SJSA1 (cell line): ENCODE results near the gene ADAMTS15. TPM values are rescaled to one million over a fixed set of nuclear protein-coding genes. Genes with fewer than 3 reads are reported as not detected.

Source experiments
- DNase-seq, 2 experiments: peaks; one replicate each; pipeline ENCODE4 v3.0.0-alpha.2; 2015 to 2020; ENCODE audit warnings: low spot score in 2 of 2, low read depth in 1 of 2
- H3K27ac ChIP-seq: fragments of 250-450 bp; sonication (Bioruptor Pico); 2 replicates; pipeline ENCODE4 v1.5.1; 2020; ENCODE audit warnings: mild to moderate bottlenecking, moderate library complexity
- H3K27me3 ChIP-seq: fragments of 250-450 bp; sonication (Bioruptor Pico); replicated peaks from 2 replicates; pipeline ENCODE4 v1.5.1; 2020; ENCODE audit warnings: mild to moderate bottlenecking, moderate library complexity
- H3K36me3 ChIP-seq: fragments of 250-450 bp; sonication (Bioruptor Pico); 2 replicates; pipeline ENCODE4 v1.5.1; 2020; ENCODE audit warnings: mild to moderate bottlenecking
- H3K4me1 ChIP-seq: fragments of 250-450 bp; sonication (Bioruptor Pico); replicated peaks from 2 replicates; pipeline ENCODE4 v1.6.1; 2021; ENCODE audit warnings: mild to moderate bottlenecking
- H3K4me3 ChIP-seq: fragments of 250-450 bp; sonication (Bioruptor Pico); 2 replicates; pipeline ENCODE4 v1.5.1; 2020; ENCODE audit warnings: mild to moderate bottlenecking
- H3K9me3 ChIP-seq: fragments of 250-450 bp; sonication (Bioruptor Pico); replicated peaks from 2 replicates; pipeline ENCODE4 v1.5.1; 2020; ENCODE audit warnings: mild to moderate bottlenecking
- total RNA-seq: library from RNA; depleted of rRNA; stranded (reverse); fragments of >200 nt; shearing (Covaris generic); gene quantifications from 2 replicates; pipeline ENCODE4 v1.2.3, GENCODE V29; 2014; rRNA removed

The ADAMTS15 gene
- total RNA-seq, 1 experiment from 2014 or later = 1.2 TPM

DNA sequence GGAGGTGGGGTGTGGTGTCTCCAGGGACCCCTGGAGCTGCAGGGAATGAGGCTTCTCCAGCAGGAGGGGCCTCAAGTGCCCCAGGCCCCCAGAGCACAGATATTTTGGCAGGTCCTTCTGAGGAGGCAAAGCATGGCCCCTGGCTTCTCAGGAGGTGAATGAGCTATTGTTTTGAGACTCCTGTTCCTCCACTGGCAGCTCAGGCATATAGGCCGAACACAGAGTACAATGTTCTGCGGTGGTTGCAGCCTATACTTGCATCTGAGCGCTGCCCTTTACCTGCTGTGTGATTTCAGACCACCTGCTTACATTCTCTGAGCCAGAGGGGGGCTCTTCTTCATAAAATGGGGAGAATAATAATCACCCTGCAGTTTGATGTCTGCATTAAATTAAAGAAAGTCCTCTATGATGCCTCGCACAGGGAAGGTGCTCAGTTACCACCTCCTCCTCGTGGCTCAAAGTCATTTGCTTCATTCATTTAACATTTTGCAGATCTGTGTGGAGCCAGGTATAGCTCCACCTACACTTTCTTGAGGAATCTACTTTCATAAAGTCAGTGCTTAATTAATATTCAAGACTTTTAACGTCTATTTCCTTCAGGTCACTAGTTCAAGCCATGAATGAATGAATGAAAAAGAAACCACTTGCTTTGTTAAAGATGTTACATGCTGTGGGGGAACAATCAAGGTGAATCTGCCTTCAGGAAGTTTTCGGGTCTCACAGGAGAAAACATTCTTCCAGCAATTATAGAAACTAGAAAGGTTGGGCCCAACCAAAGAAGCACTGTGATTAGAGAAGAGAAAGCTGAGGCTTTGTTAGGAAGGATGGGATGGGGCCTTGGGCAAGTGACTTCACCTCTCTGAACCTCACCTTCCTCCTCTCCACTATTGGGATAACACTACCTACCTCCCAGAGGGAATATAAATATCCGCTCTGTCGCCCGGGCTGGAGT, 68.4 kb downstream of the ADAMTS15 start:
- H3K27ac ChIP-seq = no peak overlapping the region
- H3K4me1 ChIP-seq = peaks cover 13% of the 10 kb centered on the region
- no peaks in the 10 kb centered on the region for H3K9me3 ChIP-seq
- H3K27me3 ChIP-seq = no peaks in the 10 kb centered on the region
- no peak overlapping the region for H3K4me3 ChIP-seq
- H3K36me3 ChIP-seq = no peaks in the 10 kb centered on the region
- DNase-seq = no peak

DNA sequence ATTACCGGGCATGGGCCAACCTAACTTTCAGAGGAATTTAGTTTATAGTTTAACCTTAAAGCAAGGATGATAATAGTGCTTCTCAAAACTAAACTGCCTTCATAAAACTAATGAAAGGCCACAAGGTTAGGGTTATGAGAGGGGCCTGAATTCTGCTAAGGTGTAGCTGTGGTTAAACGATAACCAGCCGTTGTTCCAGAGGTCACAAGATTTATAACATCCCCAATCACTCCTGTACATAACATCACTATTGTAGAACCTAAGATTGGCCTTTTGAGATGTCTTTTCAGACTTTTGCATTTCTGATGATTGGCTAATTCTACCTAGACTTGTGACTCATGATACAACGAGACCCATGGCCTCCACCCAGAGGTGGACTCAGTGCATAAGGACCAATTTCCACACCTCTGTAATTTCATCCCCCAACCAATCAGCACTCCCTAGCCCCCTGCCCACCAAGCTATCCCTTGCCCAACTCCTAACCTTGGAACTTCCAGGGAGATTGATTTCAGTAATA, 69.8 kb downstream of the ADAMTS15 start:
- no peaks in the 10 kb centered on the region for H3K9me3 ChIP-seq
- no peak overlapping the region for H3K4me3 ChIP-seq
- H3K36me3 ChIP-seq = no peaks in the 10 kb centered on the region
- no peak overlapping the region for H3K27ac ChIP-seq
- no peaks in the 10 kb centered on the region for H3K27me3 ChIP-seq
- DNase-seq = no peak
- H3K4me1 ChIP-seq = peaks cover 27% of the 10 kb centered on the region

DNA sequence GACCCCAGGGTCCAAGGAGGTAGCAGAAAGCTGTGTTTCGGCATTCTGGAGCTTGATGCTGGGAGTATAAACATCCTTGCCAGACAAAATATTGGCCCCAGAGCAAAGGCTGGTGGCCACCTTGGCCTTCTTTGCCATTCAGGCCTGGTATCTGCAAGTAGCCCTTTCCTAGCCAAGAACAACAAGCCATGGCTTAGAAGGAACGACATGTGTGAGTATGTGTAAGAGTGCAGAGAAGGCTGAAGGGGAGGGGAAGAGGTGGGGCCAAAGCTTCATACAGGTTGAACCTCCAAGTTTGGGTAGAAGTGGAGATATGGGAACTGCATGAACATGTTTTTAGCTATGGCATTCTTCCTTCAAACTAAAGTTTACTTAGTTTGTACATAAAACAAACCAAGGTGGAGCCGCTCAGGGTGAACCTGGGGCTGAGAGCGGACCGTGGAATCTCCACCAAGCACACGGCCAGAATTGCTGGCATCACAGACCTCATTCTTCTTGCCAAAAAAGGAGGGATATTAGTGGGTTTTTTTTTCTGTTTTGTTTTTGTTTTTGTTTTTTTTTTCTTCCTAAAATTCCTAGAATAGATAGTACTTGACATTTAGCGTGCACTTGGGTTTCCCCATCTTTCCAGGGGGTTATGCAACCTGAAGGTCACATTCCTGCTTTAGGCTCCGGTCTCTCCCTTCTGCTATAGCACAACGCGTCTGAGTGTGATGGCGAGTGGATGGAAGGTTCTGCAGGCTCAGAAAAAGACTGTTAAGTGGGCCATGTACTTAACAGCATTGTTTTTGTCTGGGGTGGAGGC, 70.9 kb downstream of the ADAMTS15 start:
- no peak overlapping the region for H3K4me3 ChIP-seq
- H3K9me3 ChIP-seq = no peaks in the 10 kb centered on the region
- no peak overlapping the region for H3K27ac ChIP-seq
- no peaks in the 10 kb centered on the region for H3K36me3 ChIP-seq
- no peak for DNase-seq
- H3K27me3 ChIP-seq = no peaks in the 10 kb centered on the region
- peaks cover 36% of the 10 kb centered on the region for H3K4me1 ChIP-seq

DNA sequence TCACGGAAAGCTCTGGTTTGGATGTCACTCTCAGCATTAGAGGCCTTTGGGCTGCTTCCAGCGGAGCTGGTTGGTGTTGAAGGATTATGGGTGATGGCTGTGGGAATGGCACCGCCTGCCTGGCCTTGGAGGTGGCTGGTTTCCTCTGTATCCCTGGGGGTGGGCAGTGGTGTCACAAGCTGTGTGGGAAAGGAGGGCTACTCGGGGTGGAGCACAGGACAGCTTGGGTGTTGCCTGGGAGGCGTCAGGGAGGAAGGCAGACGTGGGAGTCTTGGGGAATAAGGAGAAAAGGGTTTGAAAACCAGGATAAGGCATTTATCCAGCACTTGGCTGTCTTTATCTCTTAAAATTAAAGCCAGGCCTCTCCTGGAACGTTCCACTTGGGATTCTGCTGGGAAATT, 71.8 kb downstream of the ADAMTS15 start:
- Histone ChIP-seq H3K27ac (peak overlapping the region; percentile 72), H3K9me3 (no peaks in the 10 kb centered on the region), H3K4me1 (peaks cover 36% of the 10 kb centered on the region), H3K4me3 (no peak overlapping the region), H3K27me3 (no peaks in the 10 kb centered on the region), H3K36me3 (no peaks in the 10 kb centered on the region)
- DNase-seq = peak; percentile 74 to 77

DNA sequence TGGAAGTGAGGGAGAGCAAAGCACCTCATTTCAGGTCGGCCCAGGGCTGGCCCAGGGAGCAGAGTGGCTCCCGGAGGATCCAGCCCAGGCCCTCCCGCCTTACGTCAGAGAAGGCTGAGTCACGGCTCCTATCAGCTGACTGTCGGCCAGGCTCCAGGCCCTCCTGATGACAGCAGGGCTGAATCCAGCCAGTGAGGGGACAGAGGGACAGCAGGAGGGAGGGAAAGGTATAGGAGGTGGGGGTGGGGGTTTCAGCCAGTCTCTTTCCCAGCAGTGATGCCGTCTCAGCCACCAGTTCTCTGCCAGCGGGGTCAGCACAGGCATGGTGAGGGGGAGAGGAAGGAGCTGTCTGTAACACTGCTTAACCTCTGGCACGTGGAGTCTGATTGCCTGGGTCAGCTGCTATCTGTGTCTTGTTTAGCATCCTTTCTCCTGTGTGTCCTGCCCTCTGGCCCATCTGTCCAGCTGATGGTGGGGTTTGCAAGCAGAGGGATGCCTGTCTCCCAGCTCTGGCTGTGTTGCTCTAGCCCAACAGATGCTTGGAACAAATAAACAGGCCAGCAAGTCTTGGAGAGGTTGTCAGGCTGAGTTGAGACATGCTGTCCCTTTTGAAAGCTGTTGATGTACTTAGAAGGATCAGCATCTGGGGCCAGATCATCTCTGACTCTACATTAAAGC, 74.0 kb downstream of the ADAMTS15 start:
- peak; percentile 64 to 84 for DNase-seq
- Histone ChIP-seq H3K4me1 (peaks cover 41% of the 10 kb centered on the region), H3K9me3 (no peaks in the 10 kb centered on the region), H3K27ac (peak overlapping the region; percentile 69), H3K36me3 (no peaks in the 10 kb centered on the region), H3K27me3 (no peaks in the 10 kb centered on the region), H3K4me3 (no peak overlapping the region)

DNA sequence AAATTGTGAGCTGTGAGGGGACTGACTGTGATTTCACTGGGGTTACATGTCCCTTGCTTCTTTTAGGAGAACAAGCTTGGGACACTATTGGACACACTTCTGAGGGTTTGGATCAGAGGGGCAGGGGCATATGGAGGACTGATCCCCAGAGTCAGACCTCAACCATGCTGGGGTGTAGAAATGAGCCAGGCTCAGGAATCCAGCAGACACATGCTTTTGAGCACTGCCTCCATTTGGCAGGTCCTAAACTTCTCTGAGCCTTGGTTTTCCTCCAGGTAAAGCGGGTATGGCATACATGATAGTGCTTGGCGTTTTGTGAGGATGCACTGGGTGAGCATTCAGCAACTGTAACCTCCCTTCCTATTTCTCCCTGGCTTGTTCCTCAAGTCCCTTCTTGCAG, 74.7 kb downstream of the ADAMTS15 start:
- DNase-seq = no peak

DNA sequence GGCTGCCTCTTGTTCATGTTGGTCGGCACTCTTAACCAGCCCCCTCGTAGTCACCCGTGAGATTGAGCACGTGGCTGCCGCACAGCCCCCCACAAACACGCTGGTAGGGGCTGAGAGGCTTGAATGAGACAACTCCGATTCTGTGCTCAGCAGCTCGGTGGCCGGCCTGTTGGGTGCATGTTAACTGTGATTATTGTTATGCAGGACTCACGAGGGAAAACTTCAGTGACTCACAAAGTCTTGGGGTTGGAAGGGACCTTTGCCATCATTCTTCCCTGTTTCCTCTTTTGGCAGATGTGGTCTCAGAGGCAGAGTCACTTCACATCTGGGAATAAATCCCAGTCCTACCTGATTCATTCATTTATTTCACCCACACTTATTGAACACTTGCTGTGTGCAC, 75.2 kb downstream of the ADAMTS15 start:
- Histone ChIP-seq H3K36me3 (no peaks in the 10 kb centered on the region), H3K9me3 (no peaks in the 10 kb centered on the region), H3K4me3 (no peak overlapping the region), H3K27ac (peak overlapping the region; percentile 69; the same call in 1 of the 2 replicates), H3K27me3 (no peaks in the 10 kb centered on the region), H3K4me1 (peaks cover 52% of the 10 kb centered on the region)
- DNase-seq = peak; percentile 53

More for the DNA sequence above, 74.7 kb downstream of the ADAMTS15 start:
- Histone ChIP-seq H3K27me3 (no peaks in the 10 kb centered on the region), H3K36me3 (no peaks in the 10 kb centered on the region), H3K9me3 (no peaks in the 10 kb centered on the region), H3K27ac (peak overlapping the region; percentile 69; the same call in 1 of the 2 replicates), H3K4me1 (peaks cover 48% of the 10 kb centered on the region), H3K4me3 (no peak overlapping the region)

DNA sequence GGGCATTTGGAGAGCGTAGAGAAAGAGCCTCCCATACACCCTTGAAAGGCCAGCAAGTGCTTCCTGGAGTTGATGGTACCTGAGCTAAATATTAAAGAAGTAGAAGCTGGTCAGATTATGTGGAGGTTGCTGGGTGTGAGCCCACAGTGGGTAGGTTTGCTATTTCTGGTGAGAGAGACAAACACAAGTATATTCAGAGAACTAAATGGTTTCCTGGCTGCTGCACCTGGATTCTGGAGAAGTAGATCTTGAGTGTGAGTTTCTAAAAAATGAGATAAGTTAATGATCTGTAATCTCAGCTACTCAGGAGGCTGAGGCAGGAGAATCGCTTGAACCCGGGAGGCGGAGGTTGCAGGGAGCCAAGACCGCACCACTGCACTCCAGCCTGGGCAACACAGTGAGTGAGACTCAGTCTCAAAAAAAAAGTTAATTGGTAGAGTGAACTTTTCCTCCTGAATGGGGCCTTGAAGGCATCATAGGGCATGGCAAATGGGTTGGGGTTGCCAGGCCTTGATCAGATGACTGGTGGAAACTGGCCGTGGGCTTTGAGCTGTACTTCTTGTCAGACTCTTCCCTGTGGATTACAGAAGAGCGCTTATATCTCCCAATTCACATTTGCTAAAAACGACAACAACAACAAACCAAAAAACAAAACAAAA, 75.8 kb downstream of the ADAMTS15 start:
- Histone ChIP-seq H3K9me3 (no peaks in the 10 kb centered on the region), H3K27ac (no peak overlapping the region), H3K4me3 (no peak overlapping the region), H3K36me3 (no peaks in the 10 kb centered on the region), H3K4me1 (peaks cover 59% of the 10 kb centered on the region), H3K27me3 (no peaks in the 10 kb centered on the region)
- no peak for DNase-seq

DNA sequence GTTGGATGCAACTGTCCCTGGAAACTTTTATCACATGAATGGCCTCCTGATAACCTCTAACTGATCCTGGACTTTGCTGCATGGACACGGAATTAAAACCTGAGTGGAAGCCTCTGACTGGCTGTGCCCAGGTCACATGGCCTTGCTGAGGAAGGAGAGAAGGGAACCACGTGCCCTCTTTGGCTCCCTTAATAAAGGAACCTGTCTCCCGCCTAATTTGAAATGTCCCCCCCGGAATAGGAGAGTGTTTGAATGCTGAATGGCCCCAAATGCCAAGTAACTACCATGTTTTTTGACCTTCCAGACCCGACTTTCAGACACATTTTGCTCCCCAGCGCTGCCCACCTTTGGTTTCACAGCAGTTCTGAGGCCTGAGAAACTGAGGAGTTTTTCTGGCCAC, 76.9 kb downstream of the ADAMTS15 start:
- no peaks in the 10 kb centered on the region for H3K9me3 ChIP-seq
- no peak overlapping the region for H3K27ac ChIP-seq
- peaks cover 52% of the 10 kb centered on the region for H3K4me1 ChIP-seq
- no peak for DNase-seq
- no peaks in the 10 kb centered on the region for H3K36me3 ChIP-seq
- no peaks in the 10 kb centered on the region for H3K27me3 ChIP-seq
- no peak overlapping the region for H3K4me3 ChIP-seq

Other genes with a start within 250 kb of the ADAMTS15 start
- gene ZBTB44, start 133.7 kb upstream of the ADAMTS15 start, total RNA-seq = 10.2 and 14.4 TPM in 2 replicates
- gene ADAMTS8, start 20.0 kb upstream of the ADAMTS15 start, total RNA-seq = 0.03 TPM in 1 of 2 replicates, not detected in the other